CD8-positive, alpha-beta memory T cell (primary cell): ENCODE data around the gene FAM83D. TPM values are rescaled to one million over a fixed set of nuclear protein-coding genes. Genes with fewer than 3 reads are reported as not detected.

Experiments used
- CTCF ChIA-PET: fragments of 350-600 bp; sonication (Branson Sonifier 250); formaldehyde crosslinking; loops from one replicate; lab custom pipeline; 2021; ENCODE audit warnings: antibody characterized with exemption; lab: Charles Lee
- POLR2A ChIA-PET: fragments of 350-600 bp; sonication (Branson Sonifier 250); formaldehyde crosslinking; loops from one replicate; lab custom pipeline; 2021; ENCODE audit warnings: antibody characterized with exemption; lab: Charles Lee
- DNase-seq, 5 donors: peaks; one replicate each; pipeline versions ENCODE4 v3.0.0 to v3.0.0-alpha.2; 2020 to 2022; ENCODE audit warnings: mixed read lengths in 1 of 5
- H3K27ac ChIP-seq: one replicate; pipeline ENCODE4 v1.7.0; 2013; ENCODE audit warnings: low read depth, mild to moderate bottlenecking, low read length, moderate library complexity
- H3K27me3 ChIP-seq: 2 replicates; pipeline ENCODE4 v1.7.0; 2013; ENCODE audit warnings: low read length, mild to moderate bottlenecking; ENCODE audit not compliant: insufficient read depth, poor library complexity, severe bottlenecking
- H3K36me3 ChIP-seq: 2 replicates; pipeline ENCODE4 v1.7.0; 2013; ENCODE audit warnings: mild to moderate bottlenecking, low read length, moderate library complexity; ENCODE audit not compliant: insufficient read depth
- H3K4me1 ChIP-seq: 2 replicates; pipeline ENCODE4 v1.7.0; 2013; ENCODE audit warnings: mild to moderate bottlenecking, low read length, moderate library complexity; ENCODE audit not compliant: insufficient read depth
- H3K4me3 ChIP-seq: 2 replicates; pipeline ENCODE4 v1.7.0; 2013; ENCODE audit warnings: mild to moderate bottlenecking, low read length
- H3K9me3 ChIP-seq: 2 replicates; pipeline ENCODE4 v1.7.0; 2013; ENCODE audit warnings: mild to moderate bottlenecking, low read length
- H3K27ac Mint-ChIP-seq, 8 donors: one replicate each; pipeline ENCODE4 v1.8.0; 2020 to 2021; ENCODE audit warnings: mixed read lengths in 8 of 8, mild to moderate bottlenecking in 6 of 8, inconsistent platforms in 3 of 8, moderate library complexity in 3 of 8
- H3K27me3 Mint-ChIP-seq, 2 donors: one replicate each; pipeline ENCODE4 v1.8.0; 2020 to 2021; ENCODE audit warnings: mixed read lengths in 2 of 2, mild to moderate bottlenecking in 1 of 2, moderate library complexity in 1 of 2
- H3K36me3 Mint-ChIP-seq, 3 donors: one replicate each; pipeline ENCODE4 v1.8.0; 2020 to 2021; ENCODE audit warnings: mixed read lengths in 3 of 3, inconsistent platforms in 1 of 3, mild to moderate bottlenecking in 1 of 3
- H3K4me1 Mint-ChIP-seq, 3 donors: one replicate each; pipeline ENCODE4 v1.8.0; 2020 to 2021; ENCODE audit warnings: mixed read lengths in 3 of 3, inconsistent platforms in 1 of 3, mild to moderate bottlenecking in 1 of 3
- H3K4me3 Mint-ChIP-seq, 7 donors: one replicate each; pipeline ENCODE4 v1.8.0; 2020 to 2021; ENCODE audit warnings: mixed read lengths in 7 of 7, mild to moderate bottlenecking in 6 of 7, moderate library complexity in 4 of 7, inconsistent platforms in 2 of 7
- H3K9me3 Mint-ChIP-seq, 5 donors: one replicate each; pipeline ENCODE4 v1.8.0; 2020 to 2022; ENCODE audit warnings: mixed read lengths in 5 of 5, mild to moderate bottlenecking in 3 of 5, moderate library complexity in 2 of 5, inconsistent platforms in 1 of 5
- polyA plus RNA-seq: library from polyadenylated mRNA; unstranded; fragments of 300-500 nt; fragmentation: Illumina TruSeq; gene quantifications from one replicate; pipeline ENCODE4 v1.2.3, GENCODE V29; 2021
- total RNA-seq, 2 experiments: library from RNA; stranded (reverse); gene quantifications; one replicate each; pipeline ENCODE4 v1.2.3, GENCODE V29; 2021

FAM83D gene
- total and polyA plus RNA-seq, 3 experiments from 2014 or later = 2.3 to 13.2 (median 11.9) TPM

- Mint-ChIP-seq H3K27me3 (peaks cover 0 to 5% of the 10 kb centered on the region in 2 donors), H3K4me1 (peaks cover 25 to 43% (median 33%) of the 10 kb centered on the region in 3 donors), H3K36me3 (peaks cover 0 to 16% (median 0%) of the 10 kb centered on the region in 3 donors), H3K27ac (peak overlapping the region in 7 of 8 donors; percentile 46 to 90 (median 58)), H3K4me3 (peak overlapping the region; percentile 78 to 96 (median 83)), H3K9me3 (peaks cover 0 to 1% (median 0%) of the 10 kb centered on the region in 5 donors)
- POLR2A ChIA-PET = interaction anchor here (1.0 to 2.1 kb wide), 2 partner anchors 35 to 85 kb away, joined by 6 to 11 read pairs; partner anchors contain the start of gene DHX35
- peak overlapping the region; percentile 70 for H3K27ac ChIP-seq
- peak overlapping the region; percentile 66 for H3K4me3 ChIP-seq
- CTCF ChIA-PET = interaction anchor here (1.3 to 2.0 kb wide), 5 partner anchors 9 to 123 kb away, joined by 3 to 12 read pairs (median 8); partner anchors contain the start of gene DHX35
- H3K36me3 ChIP-seq = no peaks in the 10 kb centered on the region
- H3K27me3 ChIP-seq = no peaks in the 10 kb centered on the region
- H3K4me1 ChIP-seq = peaks cover 22% of the 10 kb centered on the region
- no peaks in the 10 kb centered on the region for H3K9me3 ChIP-seq
- DNase-seq = no peak
These were observed 858 bp downstream of the FAM83D start for GRCh38 chr20:38926934-38927616.

- DNase-seq = no peak
- H3K36me3 ChIP-seq = no peaks in the 10 kb centered on the region
- Mint-ChIP-seq H3K27ac (peak overlapping the region in 4 of 8 donors; percentile 3 to 68 (median 44)), H3K4me1 (peaks cover 25 to 46% (median 38%) of the 10 kb centered on the region in 3 donors), H3K4me3 (peak overlapping the region; percentile 64 to 96 (median 83)), H3K27me3 (peaks cover 0 to 5% of the 10 kb centered on the region in 2 donors), H3K9me3 (peaks cover 0 to 1% (median 0%) of the 10 kb centered on the region in 5 donors), H3K36me3 (peaks cover 0 to 7% (median 0%) of the 10 kb centered on the region in 3 donors)
- ChIA-PET POLR2A (no interaction called here), CTCF (interaction anchor here (1.5 to 1.6 kb wide), 2 partner anchors 8 to 176 kb away, joined by 3 to 4 read pairs; no protein-coding TSS in a partner anchor)
- H3K4me1 ChIP-seq = peaks cover 22% of the 10 kb centered on the region
- H3K9me3 ChIP-seq = no peaks in the 10 kb centered on the region
- H3K27ac ChIP-seq = no peak overlapping the region
- H3K27me3 ChIP-seq = no peaks in the 10 kb centered on the region
- H3K4me3 ChIP-seq = peak overlapping the region; percentile 29
These were observed 1.8 kb downstream of the FAM83D start for GRCh38 chr20:38927902-38928578.

GRCh38 chr20:38930242-38930569, 4.0 kb downstream of the FAM83D start:
- no peak for DNase-seq
- ChIA-PET CTCF (interaction anchor here (1.2 to 1.3 kb wide), 3 partner anchors 9 to 120 kb away, joined by 4 to 6 read pairs (median 5); no protein-coding TSS in a partner anchor), POLR2A (interaction anchor here (0.7 to 1.0 kb wide), 2 partner anchors 12 to 32 kb away, joined by 3 to 4 read pairs; partner anchors contain the start of gene DHX35)
- peaks cover 25 to 42% (median 33%) of the 10 kb centered on the region in 3 donors for H3K4me1 Mint-ChIP-seq
- peaks cover 0 to 7% of the 10 kb centered on the region in 2 donors for H3K27me3 Mint-ChIP-seq
- peak overlapping the region in 7 of 8 donors; percentile 10 to 77 (median 43) for H3K27ac Mint-ChIP-seq
- H3K4me1 ChIP-seq = peaks cover 22% of the 10 kb centered on the region
- H3K36me3 Mint-ChIP-seq = no peaks in the 10 kb centered on the region
- no peaks in the 10 kb centered on the region for H3K9me3 Mint-ChIP-seq
- peak overlapping the region in 6 of 7 donors; percentile 12 to 66 (median 50) for H3K4me3 Mint-ChIP-seq
- no peaks in the 10 kb centered on the region for H3K27me3 ChIP-seq
- H3K9me3 ChIP-seq = no peaks in the 10 kb centered on the region
- no peak overlapping the region for H3K4me3 ChIP-seq
- H3K27ac ChIP-seq = no peak overlapping the region
- H3K36me3 ChIP-seq = no peaks in the 10 kb centered on the region

- ChIA-PET POLR2A (no interaction called here), CTCF (no interaction called here)
- H3K4me3 Mint-ChIP-seq = no peak overlapping the region
These were observed 5.8 kb downstream of the FAM83D start for GRCh38 chr20:38931984-38932383.

GRCh38 chr20:38932457-38933120, 6.4 kb downstream of the FAM83D start:
- ChIA-PET POLR2A (no interaction called here), CTCF (no interaction called here)
- H3K36me3 Mint-ChIP-seq = no peaks in the 10 kb centered on the region
- H3K4me3 Mint-ChIP-seq = no peak overlapping the region
- Histone ChIP-seq H3K4me3 (no peak overlapping the region), H3K4me1 (peaks cover 13% of the 10 kb centered on the region), H3K36me3 (no peaks in the 10 kb centered on the region), H3K27me3 (no peaks in the 10 kb centered on the region), H3K27ac (no peak overlapping the region), H3K9me3 (no peaks in the 10 kb centered on the region)
- DNase-seq = no peak
- no peaks in the 10 kb centered on the region for H3K9me3 Mint-ChIP-seq
- peak overlapping the region in 1 of 8 donors; percentile 25 for H3K27ac Mint-ChIP-seq
- peaks cover 0 to 1% of the 10 kb centered on the region in 2 donors for H3K27me3 Mint-ChIP-seq
- peaks cover 20 to 29% (median 28%) of the 10 kb centered on the region in 3 donors for H3K4me1 Mint-ChIP-seq

More at GRCh38 chr20:38931984-38932383, 5.8 kb downstream of the FAM83D start:
- no peak overlapping the region for H3K27ac Mint-ChIP-seq
- H3K27me3 ChIP-seq = no peaks in the 10 kb centered on the region
- H3K36me3 Mint-ChIP-seq = no peaks in the 10 kb centered on the region
- no peak overlapping the region for H3K27ac ChIP-seq
- DNase-seq = no peak
- no peaks in the 10 kb centered on the region for H3K9me3 Mint-ChIP-seq
- H3K4me3 ChIP-seq = no peak overlapping the region
- no peaks in the 10 kb centered on the region for H3K9me3 ChIP-seq
- H3K27me3 Mint-ChIP-seq = peaks cover 0 to 1% of the 10 kb centered on the region in 2 donors
- H3K4me1 Mint-ChIP-seq = peaks cover 22 to 33% (median 28%) of the 10 kb centered on the region in 3 donors
- H3K36me3 ChIP-seq = no peaks in the 10 kb centered on the region
- H3K4me1 ChIP-seq = peaks cover 19% of the 10 kb centered on the region

GRCh38 chr20:38934530-38934929, 8.3 kb downstream of the FAM83D start:
- POLR2A ChIA-PET = interaction anchor here (0.6 kb wide), 1 partner anchor 1995 kb away, joined by 6 read pairs; no protein-coding TSS in a partner anchor
- Mint-ChIP-seq H3K27ac (no peak overlapping the region), H3K27me3 (peaks cover 0 to 1% of the 10 kb centered on the region in 2 donors), H3K4me3 (no peak overlapping the region), H3K4me1 (peaks cover 8 to 13% (median 13%) of the 10 kb centered on the region in 3 donors), H3K36me3 (no peaks in the 10 kb centered on the region), H3K9me3 (no peaks in the 10 kb centered on the region)
- H3K27me3 ChIP-seq = no peaks in the 10 kb centered on the region
- H3K9me3 ChIP-seq = no peaks in the 10 kb centered on the region
- H3K4me3 ChIP-seq = no peak overlapping the region
- H3K27ac ChIP-seq = no peak overlapping the region
- peaks cover 8% of the 10 kb centered on the region for H3K4me1 ChIP-seq
- CTCF ChIA-PET = interaction anchor here (1.4 to 1.5 kb wide), 2 partner anchors 28 to 289 kb away, joined by 3 to 5 read pairs; no protein-coding TSS in a partner anchor
- H3K36me3 ChIP-seq = no peaks in the 10 kb centered on the region
- DNase-seq = no peak

GRCh38 chr20:38935285-38935684, 9.1 kb downstream of the FAM83D start:
- Histone ChIP-seq H3K4me1 (peaks cover under 1% of the 10 kb centered on the region), H3K27ac (no peak overlapping the region), H3K9me3 (no peaks in the 10 kb centered on the region), H3K4me3 (no peak overlapping the region), H3K27me3 (no peaks in the 10 kb centered on the region), H3K36me3 (no peaks in the 10 kb centered on the region)
- Mint-ChIP-seq H3K27me3 (peaks cover 0 to 1% of the 10 kb centered on the region in 2 donors), H3K36me3 (no peaks in the 10 kb centered on the region), H3K4me1 (peaks cover 1 to 6% (median 6%) of the 10 kb centered on the region in 3 donors), H3K27ac (no peak overlapping the region), H3K4me3 (no peak overlapping the region), H3K9me3 (no peaks in the 10 kb centered on the region)
- DNase-seq = no peak
- ChIA-PET POLR2A (interaction anchor here (0.6 kb wide), 1 partner anchor 1996 kb away, joined by 6 read pairs; no protein-coding TSS in a partner anchor), CTCF (interaction anchor here (0.9 to 1.4 kb wide), 2 partner anchors 8 to 290 kb away, joined by 3 to 5 read pairs; no protein-coding TSS in a partner anchor)
